ENCODE results near the gene SLC9A3.
A peak's percentile ranks its signal among the peaks of the same experiment; 100 is the strongest.

SLC9A3 gene

DNA sequence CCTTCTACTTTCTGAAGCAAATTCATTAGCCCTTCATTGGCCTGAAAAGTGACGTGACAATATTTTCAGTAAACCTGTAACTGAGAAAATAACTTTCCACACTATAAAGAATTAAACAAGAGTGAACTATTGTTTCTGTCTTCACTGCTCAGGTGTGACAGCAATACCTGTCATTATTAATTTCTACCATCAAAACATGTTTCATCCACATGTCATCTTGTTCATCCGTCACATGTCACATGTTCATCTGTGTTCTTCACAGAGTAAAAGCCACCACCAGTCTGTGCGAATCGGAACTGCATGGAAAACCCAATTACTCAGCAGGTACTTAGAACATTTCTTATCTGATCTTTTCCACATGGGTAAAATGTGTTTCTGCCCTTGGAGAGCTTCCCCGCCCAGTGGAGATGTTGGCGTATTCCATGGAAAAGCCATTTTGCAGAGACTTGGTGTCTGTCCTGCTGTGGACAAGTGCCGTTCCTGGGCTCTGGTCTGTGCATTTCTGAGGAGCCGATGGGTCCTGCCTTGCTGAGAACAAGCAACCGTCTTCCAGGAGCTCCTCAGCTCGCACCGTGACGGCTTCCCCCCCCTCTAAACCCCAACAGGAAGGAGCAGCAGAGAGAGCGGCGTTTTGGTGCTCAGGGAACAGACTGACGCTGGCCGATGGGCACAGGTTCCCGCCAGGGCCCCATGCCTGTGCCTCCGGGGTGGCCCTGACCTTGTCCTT, 91.9 kb downstream of the SLC9A3 start:
- TF ChIP-seq, protein P1, sequence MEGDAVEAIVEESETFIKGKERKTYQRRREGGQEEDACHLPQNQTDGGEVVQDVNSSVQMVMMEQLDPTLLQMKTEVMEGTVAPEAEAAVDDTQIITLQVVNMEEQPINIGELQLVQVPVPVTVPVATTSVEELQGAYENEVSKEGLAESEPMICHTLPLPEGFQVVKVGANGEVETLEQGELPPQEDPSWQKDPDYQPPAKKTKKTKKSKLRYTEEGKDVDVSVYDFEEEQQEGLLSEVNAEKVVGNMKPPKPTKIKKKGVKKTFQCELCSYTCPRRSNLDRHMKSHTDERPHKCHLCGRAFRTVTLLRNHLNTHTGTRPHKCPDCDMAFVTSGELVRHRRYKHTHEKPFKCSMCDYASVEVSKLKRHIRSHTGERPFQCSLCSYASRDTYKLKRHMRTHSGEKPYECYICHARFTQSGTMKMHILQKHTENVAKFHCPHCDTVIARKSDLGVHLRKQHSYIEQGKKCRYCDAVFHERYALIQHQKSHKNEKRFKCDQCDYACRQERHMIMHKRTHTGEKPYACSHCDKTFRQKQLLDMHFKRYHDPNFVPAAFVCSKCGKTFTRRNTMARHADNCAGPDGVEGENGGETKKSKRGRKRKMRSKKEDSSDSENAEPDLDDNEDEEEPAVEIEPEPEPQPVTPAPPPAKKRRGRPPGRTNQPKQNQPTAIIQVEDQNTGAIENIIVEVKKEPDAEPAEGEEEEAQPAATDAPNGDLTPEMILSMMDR (IDR thresholded peaks at IDR 0.05; ENCODE audit: low read depth, low read length): no peak
- in situ Hi-C loops (cut with HindIII; ENCODE audit: low sequenced_read_pairs): no loop called here
- H3K4me3 ChIP-seq (ENCODE audit: low read depth, low read length): no peak overlapping the region
- no peak for DNase-seq (ENCODE audit: low read depth, low spot score)

DNA sequence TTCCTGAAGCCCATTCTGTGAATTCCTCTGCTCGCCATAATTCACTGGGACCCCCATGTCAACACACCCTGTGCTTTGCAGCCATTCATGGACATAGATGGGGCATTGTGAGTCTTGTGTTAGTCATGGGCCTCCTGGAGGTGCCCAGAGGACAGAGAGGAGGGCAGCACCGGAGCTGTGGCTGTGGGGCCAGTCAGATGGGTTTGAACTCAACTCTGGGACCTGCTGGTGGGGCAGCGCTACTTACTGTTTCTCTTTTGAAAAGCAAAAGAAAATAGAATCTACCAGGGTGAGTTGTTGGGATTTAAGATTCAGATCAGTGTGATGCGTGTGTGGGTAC, 92.6 kb downstream of the SLC9A3 start:
- in situ Hi-C loops (cut with HindIII; ENCODE audit: low sequenced_read_pairs): no loop called here
- TF ChIP-seq, protein P1 (IDR thresholded peaks at IDR 0.05; ENCODE audit: low read depth, low read length): no peak
- no peak for DNase-seq (ENCODE audit: low read depth, low spot score)
- H3K4me3 ChIP-seq (ENCODE audit: low read depth, low read length): no peak overlapping the region

DNA sequence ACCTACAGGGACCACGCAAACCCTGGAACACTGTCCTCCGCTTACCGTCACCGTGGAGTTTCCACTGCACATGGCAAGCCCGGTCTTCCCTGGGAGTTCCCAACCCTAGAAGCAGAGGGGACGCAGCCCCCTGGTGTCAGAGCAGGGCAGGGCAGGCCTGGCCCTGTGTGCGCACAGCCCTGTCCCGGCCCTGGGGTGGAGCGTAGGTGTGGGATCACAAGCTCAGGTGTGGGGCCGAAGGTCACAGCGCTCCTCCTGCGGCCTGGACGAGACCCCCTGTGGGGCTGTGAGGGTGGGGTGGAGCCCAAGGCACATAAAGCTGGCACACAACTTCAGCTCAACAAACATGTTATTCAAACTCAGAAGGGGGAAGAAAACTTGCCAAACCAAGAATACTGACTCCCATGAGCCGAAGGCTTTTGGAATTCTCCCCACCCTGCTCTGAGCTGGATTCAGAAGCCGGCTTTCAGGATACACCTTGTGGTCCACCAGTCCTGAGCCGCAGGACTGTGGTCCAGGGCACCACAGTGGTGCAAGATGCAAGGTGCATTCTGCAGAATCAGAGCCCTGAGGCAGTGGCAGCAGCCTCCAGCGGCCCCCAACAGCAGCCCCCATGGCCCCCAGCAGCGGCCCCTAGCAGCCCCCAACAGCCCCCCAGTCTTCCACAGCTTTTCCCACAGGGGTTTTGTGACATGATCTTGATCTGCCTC, 93.1 kb downstream of the SLC9A3 start:
- in situ Hi-C loops (cut with HindIII; ENCODE audit: low sequenced_read_pairs): no loop called here
- DNase-seq (ENCODE audit: low read depth, low spot score): peak; percentile 29

DNA sequence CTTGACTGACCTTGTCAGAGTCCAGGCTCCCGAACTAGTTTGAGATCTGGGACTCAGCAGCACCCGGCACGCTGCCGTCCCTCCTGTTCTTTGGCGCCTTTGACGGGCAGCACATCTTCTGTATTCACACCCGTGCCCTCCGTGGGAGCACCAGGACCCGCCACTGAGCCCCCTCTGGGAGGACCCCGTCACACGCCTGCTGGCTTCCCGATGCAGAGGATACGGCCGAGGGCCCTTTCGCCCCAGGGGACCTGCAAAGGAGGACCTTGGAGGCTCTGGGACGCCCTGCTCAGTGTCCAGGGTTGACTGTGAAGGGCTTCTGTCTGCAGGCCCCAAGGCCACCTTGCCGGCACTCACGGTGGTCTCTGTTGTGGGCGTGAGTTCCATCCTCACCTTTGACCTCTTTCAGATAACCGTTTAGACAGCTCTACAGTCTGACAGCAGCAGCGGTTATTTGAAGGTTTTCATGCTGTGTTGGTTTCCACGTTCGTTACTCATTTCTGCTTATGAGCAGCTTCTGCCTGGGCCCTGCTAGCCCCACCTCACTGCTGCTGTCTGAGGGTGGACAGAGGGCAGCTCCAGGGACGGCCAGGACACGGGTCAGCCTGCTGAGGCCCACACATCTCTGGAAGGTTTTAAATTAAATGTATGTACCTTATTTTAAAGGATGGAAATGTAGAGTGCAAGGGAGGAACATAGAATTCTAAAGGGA, 93.9 kb downstream of the SLC9A3 start:
- no peak overlapping the region for H3K4me3 ChIP-seq (ENCODE audit: low read depth, low read length)
- in situ Hi-C loops (cut with HindIII; ENCODE audit: low sequenced_read_pairs): no loop called here
- TF ChIP-seq, protein P1 (IDR thresholded peaks at IDR 0.05; ENCODE audit: low read depth, low read length): no peak
- no peak for DNase-seq (ENCODE audit: low read depth, low spot score)

More for the DNA sequence above, 93.1 kb downstream of the SLC9A3 start:
- TF ChIP-seq, protein P1 (IDR thresholded peaks at IDR 0.05; ENCODE audit: low read depth, low read length): peak; percentile 91
- no peak overlapping the region for H3K4me3 ChIP-seq (ENCODE audit: low read depth, low read length)

DNA sequence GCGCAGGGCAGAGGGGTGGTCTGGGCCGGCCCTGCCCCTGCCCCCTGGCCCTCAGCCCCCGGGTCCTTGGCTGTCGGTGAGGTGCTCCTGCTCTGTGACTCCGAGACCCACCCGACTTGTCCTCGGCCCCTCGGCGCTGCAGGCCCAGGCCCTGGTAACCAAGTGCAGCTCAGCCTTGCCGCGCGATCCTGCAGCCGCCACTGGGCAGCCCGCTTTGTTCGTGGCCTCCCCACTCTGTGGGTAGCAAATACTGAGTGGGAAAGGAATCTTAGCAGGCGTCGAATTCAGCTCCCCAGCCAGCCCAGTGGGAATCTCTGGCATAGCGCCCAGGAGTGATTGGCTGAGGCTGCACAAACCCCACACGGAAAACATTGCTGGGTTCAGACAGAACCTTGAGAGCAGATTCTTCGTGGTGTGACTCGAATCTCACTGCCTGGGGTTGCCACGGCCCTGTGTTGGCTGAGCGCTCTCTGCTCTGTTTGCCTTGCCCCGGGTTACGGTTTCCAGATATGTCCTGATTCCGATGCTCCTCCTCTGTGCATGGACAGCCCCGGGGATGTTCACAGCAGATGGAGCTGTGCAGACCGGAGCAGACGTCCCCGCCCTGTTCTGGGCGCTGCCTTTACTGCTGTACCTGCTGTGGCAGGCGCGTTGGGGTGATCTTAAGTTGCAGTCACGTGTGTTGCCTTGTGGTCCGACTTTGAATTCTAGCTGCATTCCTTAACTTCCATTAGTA, 94.6 kb downstream of the SLC9A3 start:
- H3K4me3 ChIP-seq (ENCODE audit: low read depth, low read length): no peak overlapping the region
- in situ Hi-C loops (cut with HindIII; ENCODE audit: low sequenced_read_pairs): no loop called here
- TF ChIP-seq, protein P1 (IDR thresholded peaks at IDR 0.05; ENCODE audit: low read depth, low read length): peak; percentile 2
- peak; percentile 55 for DNase-seq (ENCODE audit: low read depth, low spot score)
